Measurements from ENCODE around the gene TWIST2. TPM values are rescaled to one million over a fixed set of nuclear protein-coding genes. Genes with fewer than 3 reads are reported as not detected.

The TWIST2 gene
- total and polyA plus RNA-seq, 10 of the 15 experiments (the other 5 are each of a cell fraction or from before 2014, with no cell fraction given) = not detected

DNA sequence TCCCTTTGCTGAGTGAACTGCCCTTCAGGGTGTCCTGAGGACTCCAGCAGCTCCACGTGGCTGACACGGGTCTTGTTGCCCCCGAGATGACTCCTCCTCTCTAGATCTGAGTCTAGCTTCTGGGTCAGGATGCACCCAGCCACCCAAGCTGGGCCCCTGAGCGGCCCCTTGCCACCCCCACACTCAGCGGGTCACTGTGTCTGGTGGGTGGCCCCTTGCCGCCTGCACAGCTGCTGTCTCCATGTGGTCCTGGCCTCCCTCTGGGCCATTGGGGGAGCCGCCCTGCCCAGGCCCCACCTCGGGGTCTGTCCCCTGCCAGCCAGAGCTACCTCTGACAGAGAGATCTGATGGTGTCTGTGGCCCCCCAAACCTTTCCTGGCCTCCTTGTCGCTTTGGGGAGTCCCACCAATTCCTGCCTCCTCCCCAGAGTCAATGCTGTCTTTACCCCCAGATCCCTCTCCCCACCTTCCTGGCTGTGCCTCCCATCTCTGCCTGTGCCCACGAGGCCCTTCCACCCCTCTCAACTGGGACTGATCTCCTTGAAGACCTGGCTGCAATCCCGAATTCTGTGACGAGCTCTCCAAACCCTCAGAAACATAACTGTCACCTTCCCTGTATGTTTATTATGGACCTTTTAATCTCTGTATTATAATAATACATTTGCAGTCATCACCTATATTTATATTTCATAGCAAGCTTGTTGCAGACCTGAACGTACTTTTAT, 46.5 kb downstream of the TWIST2 start:
- ChIA-PET CTCF (no interaction called here), RAD21 (ENCODE audit: unreplicated experiment) (no interaction called here), POLR2A (no interaction called here), SMC1A (ENCODE audit: uncharacterized antibody, unreplicated experiment) (no interaction called here)
- in situ Hi-C loops (cut with MboI) = no loop called here
- H3K9me3 ChIP-seq (replicated peaks; ENCODE audit: control insufficient read depth, insufficient read depth, low read length) = no peaks in the 10 kb centered on the region
- WGBS (ENCODE audit: insufficient coverage, insufficient replicate concordance, low lambda C conversion rate, missing lambda C conversion rate) = 6% methylated on average over 13 of the region's 13 CpGs
- no peak overlapping the region for H3K4me3 ChIP-seq
- H3K27me3 ChIP-seq (replicated peaks in 1 of 2; ENCODE audit: control insufficient read depth in 2 of 2, insufficient read depth in 2 of 2, low read length in 1 of 2) = peaks cover 0 to 2% of the 10 kb centered on the region in 2 experiments; a peak in 2 of 4 replicates
- no peak overlapping the region for H2AFZ ChIP-seq (ENCODE audit: control insufficient read depth, low read depth, low read length)
- H3K36me3 ChIP-seq (ENCODE audit: control insufficient read depth in 2 of 2, insufficient read depth in 2 of 2, low read length in 1 of 2) = no peaks in the 10 kb centered on the region
- H3K4me2 ChIP-seq (ENCODE audit: control insufficient read depth, insufficient read depth) = no peak overlapping the region
- H3K79me2 ChIP-seq (ENCODE audit: control insufficient read depth, insufficient read depth, low read length) = no peaks in the 10 kb centered on the region
- H3K9ac ChIP-seq (ENCODE audit: control insufficient read depth, insufficient read depth, low read length) = no peak overlapping the region
- H4K20me1 ChIP-seq (ENCODE audit: control insufficient read depth, insufficient read depth) = no peaks in the 10 kb centered on the region
- no peaks in the 10 kb centered on the region for H3K4me1 ChIP-seq (ENCODE audit: control insufficient read depth, insufficient read depth, low read length)
- ATAC-seq = no peak
- no peak overlapping the region for H3K27ac ChIP-seq (ENCODE audit: control insufficient read depth, insufficient read depth)
- FAIRE-seq = no peak
- no peak for TF ChIP-seq BRCA1 (IDR thresholded peaks at IDR 0.05; ENCODE audit: low read depth, low read length)
- TF ChIP-seq TCF7 (IDR thresholded peaks at IDR 0.05; ENCODE audit: borderline replicate concordance) = no peak
- no peak for TF ChIP-seq ESRRA (IDR thresholded peaks at IDR 0.05; ENCODE audit: low read length)
- no peak for TF ChIP-seq IRF4 (IDR thresholded peaks at IDR 0.05; ENCODE audit: low read depth, low read length)
- TF ChIP-seq RCOR1 (conservative IDR thresholded peaks at IDR 0.05; ENCODE audit: low read depth, low read length) = no peak
- no peak for TF ChIP-seq TCF3 (IDR thresholded peaks at IDR 0.05; ENCODE audit: borderline replicate concordance, insufficient read depth, low read depth, low read length)
- no peak for TF ChIP-seq HDAC2 (IDR thresholded peaks at IDR 0.05)
- no peak for TF ChIP-seq POU2F2 (IDR thresholded peaks at IDR 0.05; ENCODE audit: borderline replicate concordance, low read depth, low read length)
- TF ChIP-seq ATF7 (IDR thresholded peaks at IDR 0.05; ENCODE audit: low read depth) = no peak
- no peak for TF ChIP-seq MTA2 (IDR thresholded peaks at IDR 0.05; ENCODE audit: low read depth)
- TF ChIP-seq IRF3 (IDR thresholded peaks at IDR 0.05) = no peak
- BruUV-seq (replicated peaks) = no TSS peak
- intact Hi-C loops (cut with micrococcal nuclease; ENCODE audit: unreplicated experiment) = no loop called here
- no peak for DNase-seq (ENCODE audit: low read depth, low spot score)
